Stimulated activated CD8-positive, alpha-beta memory T cell treated with anti-CD3 and anti-CD28 coated beads, Interleukin-2, amount 100 ng/mL, for 1 hour (primary cell): ENCODE data around the gene ALOX15.
"Not testable (repeated sequence)": the region's sequence is repeated elsewhere in the genome, so short reads cannot be mapped to it uniquely, and the experiment has no call there.

ENCODE experiments used
- DNase-seq, 2 donors: peaks; one replicate each; pipeline ENCODE4 v3.0.0-alpha.2; 2020; ENCODE audit warnings: low read depth in 2 of 2

ALOX15 gene, protein sequence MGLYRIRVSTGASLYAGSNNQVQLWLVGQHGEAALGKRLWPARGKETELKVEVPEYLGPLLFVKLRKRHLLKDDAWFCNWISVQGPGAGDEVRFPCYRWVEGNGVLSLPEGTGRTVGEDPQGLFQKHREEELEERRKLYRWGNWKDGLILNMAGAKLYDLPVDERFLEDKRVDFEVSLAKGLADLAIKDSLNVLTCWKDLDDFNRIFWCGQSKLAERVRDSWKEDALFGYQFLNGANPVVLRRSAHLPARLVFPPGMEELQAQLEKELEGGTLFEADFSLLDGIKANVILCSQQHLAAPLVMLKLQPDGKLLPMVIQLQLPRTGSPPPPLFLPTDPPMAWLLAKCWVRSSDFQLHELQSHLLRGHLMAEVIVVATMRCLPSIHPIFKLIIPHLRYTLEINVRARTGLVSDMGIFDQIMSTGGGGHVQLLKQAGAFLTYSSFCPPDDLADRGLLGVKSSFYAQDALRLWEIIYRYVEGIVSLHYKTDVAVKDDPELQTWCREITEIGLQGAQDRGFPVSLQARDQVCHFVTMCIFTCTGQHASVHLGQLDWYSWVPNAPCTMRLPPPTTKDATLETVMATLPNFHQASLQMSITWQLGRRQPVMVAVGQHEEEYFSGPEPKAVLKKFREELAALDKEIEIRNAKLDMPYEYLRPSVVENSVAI

GRCh38 chr17:4641297-4642195, at the start of gene ALOX15:
TSS of gene ALOX15 (minus strand) at chr17:4641678. CDS start at chr17:4641651, 27 bp downstream.
- DNase-seq = no peak

DNA sequence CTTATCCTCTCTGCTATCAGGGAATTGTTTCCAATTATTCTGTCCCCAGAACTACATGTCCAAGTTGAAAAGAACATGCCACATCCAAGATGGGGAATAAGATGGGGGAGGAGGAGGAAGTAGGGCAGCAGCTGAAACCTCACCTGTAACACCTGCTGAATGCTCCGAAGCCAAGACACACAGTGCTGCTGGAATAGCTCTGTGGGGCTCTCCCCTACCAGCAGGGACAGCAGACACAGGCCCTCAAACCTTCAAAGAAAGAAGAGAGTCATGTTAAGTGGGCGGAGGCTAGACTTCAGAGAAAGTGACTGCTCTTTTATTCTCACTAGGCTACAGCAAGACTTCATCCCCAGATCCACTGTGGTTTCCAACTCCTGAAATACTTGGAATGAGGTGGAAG, 49.3 kb upstream of the ALOX15 start:
- no peak for DNase-seq

DNA sequence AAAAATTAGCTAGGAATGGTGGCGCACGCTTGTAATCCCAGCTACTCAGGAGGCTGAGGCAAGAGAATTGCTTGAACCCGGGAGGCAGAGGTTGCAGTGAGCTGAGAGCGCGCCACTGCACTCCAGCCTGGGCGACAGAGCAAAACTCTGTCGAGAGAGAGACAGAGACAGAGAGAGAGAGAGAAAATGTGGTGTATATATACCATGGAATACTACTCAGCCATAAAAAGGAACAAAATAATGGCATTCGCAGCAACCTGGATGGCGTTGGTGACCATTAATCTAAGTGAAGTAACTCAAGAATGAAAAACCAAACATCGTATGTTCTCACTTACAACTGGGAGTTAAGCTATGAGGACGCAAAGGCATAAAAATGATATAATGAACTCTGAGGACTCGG, 48.4 kb upstream of the ALOX15 start:
- not testable (repeated sequence) for DNase-seq

DNA sequence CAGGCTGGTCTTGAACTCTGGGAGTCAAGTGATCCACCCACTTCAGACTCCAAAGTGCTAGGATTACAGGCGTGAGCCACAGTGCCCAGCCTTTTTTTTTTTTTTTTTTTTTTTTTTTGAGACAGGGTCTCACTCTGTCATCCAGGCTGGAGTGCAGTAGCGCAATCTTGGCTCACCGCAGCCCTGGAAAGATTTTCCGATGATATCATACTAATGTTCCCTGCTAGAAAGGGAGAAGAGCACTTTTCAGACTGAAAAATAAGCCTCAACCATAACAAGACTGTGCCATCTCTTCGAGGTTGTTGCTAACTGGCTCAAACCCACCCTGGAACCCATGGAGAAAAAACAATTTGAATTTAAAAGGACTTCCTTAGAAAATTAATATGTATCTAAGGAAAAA, 42.3 kb upstream of the ALOX15 start:
- DNase-seq = not testable (repeated sequence)

DNA sequence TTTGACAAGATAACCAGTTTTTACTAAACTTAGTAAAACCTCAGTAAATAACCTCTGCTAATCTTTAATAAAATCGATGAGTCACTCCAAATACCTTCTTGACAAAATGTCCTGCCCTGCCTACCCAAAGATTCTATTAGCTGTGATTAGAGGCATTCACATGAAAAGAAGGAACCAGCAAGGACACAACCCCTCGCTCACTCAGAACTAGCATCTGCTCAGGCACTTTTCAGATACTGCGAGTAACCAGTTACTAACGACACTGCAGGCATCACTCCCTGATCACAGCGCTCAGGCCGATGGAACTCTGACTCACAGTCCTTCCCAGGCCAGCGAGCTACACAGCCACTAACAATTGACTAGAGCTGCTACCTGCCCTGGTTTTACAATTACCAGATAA, 38.2 kb upstream of the ALOX15 start:
- no peak for DNase-seq

DNA sequence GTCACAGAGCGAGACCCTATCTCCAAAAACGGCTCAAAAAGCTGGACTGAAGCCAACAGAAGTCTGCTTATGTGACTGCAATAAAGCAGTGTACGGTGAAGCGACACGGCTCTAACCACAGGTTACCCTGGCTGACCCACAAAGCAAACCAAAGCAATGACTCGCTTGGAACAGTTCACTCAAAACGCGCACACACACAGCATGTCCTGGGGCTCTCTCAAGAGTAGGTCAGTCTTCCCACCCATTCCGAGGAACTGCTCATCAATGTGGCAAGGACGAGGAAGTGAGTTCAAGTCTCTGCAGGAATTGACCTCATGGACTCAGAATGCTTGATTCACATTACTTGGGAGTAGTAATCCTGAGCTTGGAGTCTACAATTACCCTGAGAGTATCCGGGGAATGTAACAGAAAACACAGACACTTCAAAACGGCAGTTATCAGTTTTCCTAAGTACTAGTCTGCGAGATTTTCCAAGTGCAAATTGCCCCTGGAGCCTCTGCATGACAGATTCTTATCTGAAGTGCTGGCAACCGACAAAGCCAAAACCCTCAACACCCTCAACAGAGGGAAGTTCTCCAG, 37.1 kb upstream of the ALOX15 start:
- DNase-seq = no peak

DNA sequence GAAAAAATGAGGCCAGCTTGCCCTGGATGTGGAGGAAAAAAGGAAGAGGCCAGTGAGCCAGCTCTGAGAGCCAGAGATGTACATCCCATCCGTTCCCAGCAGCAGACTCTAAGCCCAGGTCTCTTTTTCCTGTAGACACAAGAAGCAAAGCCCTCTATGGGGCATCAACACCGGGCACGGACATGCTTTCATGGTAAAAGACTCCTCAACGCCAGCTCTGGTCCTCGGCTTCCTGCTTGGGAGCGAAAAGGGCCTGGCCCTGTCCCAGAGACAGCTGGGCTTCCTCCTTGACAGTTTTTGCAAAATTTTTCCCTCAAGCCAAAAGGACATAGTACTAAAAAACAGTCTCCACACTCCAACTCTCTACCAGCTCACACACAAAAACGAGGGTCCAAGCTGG, 35.3 kb upstream of the ALOX15 start:
- DNase-seq = no peak

DNA sequence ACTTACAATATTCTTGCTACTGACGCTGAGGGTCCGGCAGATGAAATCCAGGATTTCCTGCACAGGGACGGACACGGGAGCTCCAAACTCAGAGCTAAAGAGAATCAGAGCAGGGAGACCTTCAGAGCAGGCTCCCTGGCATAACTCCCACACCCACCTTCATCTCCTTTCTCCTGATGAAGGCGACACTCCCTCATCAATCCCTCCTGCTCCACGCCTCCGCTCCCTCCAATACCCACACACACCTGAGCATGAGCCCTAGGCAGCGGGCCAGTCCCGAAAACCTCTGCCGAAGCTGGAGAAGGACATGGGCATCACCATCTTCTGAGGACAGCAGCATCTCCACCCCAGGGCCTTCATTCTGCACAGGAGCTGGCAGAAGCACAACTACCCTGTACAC, 34.3 kb upstream of the ALOX15 start:
- DNase-seq = no peak

DNA sequence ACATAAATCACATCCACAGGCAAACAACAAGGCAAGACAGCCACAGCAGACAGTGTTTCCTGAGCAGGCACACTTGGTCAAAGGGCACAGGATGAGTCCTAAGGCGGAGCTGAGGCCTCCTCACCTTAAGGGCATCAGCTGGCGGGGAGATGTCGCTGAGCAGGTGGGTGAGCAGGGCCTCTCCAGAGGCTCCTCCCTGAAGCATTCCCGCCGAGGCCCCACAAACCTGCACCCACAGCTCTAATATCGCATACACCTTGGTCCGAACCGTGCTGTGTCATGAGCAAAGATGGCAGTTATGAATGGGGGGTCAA, 33.2 kb upstream of the ALOX15 start:
- DNase-seq = no peak

DNA sequence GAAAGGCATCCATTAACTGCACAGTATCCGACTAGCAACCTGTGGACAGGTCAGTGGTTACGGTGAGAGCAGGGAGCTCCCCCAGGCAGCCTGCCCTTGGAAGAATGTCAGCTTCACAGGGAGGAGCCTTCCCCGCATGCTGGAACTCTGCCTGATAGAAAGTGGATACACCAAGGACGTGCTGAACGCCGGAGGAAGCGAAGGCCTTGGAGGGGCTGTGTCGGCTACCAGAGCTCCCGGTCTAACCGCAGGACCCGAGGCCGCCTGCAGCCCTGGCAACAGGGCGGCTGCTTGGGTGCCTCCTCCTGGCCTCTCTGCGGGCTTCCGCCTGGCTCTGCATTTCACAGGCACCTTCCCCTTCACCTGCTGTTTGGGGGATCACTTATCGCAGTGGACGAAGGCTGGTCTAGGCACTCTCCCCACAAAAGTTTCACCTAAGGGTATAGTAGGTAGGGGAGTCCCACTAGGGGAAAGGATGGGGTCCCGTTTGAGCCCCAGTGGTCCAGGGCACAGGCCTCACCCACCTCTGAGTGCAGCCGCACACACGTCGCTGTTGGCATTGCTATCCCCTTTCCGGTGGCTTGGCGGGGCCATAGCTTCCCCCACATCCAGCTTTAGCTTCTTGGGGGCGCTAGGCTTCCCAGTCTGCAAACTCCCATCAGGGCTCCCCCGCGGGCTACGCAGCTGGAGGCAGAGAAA, 32.7 kb upstream of the ALOX15 start:
- DNase-seq = no peak

- no peak for DNase-seq
Observed at GRCh38 chr17:4673169-4673568, 31.7 kb upstream of the ALOX15 start.

- DNase-seq = no peak
Observed at GRCh38 chr17:4672751-4673150, 31.3 kb upstream of the ALOX15 start.

DNA sequence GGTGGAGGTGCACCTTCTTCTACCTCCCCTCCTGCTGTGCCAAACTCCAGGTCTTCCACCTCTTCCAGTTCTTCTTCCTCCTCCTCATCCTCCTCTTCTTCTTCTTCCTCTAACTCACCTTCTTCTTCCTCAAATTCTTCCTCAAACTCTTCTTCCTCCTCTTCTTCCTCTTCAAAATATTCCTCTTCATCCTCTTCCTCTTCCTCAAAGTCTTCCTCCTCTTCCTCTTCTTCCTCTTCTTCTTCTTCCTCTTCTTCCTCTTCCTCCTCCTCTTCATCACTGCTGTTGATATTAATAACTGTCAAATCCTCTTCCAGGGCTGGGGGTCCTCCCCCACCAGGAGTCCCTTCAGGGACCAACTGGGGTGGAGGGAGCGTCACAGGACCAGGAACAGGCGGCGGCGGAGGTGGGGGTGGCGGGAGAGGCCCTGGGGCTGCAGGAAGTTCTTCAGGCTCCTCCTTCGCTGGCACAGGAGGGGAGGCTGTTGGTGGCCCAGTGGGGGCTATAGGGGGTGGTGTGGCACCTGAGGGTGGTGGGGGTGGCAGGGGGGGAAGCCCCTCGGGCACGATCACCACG, 30.7 kb upstream of the ALOX15 start:
- DNase-seq = no peak

GRCh38 chr17:4667166-4667565, 25.7 kb upstream of the ALOX15 start:
- DNase-seq = no peak

DNA sequence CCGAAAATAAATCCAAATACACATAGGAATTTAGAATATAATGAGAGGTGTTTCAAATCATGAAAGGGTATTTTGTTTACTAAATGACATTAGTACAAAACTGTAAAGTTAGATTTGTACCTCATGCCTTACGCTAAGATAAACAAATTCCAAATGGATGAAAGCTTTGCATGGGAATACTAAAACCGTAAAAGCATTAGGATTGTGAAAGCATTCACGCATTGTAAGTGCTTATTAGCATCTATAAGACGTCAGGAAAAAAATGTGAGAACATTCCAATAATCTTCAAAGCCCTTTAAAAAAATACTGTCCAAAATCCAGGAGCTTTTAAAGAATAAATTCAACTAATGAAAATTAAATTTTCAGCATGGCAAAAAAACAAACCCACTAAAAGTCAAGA, 24.8 kb upstream of the ALOX15 start:
- DNase-seq = no peak

GRCh38 chr17:4665027-4665426, 23.5 kb upstream of the ALOX15 start:
- no peak for DNase-seq

- no peak for DNase-seq
Observed at GRCh38 chr17:4664230-4664629, 22.8 kb upstream of the ALOX15 start.

DNA sequence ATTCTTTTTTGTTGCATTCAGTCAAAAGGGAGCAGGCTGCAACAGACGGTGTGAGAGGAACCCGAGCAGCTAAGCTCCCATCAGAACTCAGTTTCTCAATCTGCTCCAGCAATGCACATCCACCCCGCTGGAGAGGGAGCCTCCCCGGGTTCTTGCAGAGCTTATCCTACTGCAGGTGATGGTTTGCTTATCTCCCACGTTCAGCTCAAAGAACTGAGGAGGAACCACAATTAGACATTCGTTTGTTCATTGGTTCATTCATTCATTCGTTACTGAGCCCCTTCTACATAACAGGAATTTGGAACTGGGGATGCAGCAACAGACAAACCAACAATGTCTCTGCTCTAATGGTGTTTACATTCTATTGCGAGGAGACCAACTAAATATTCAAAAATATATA, 22.2 kb upstream of the ALOX15 start:
- DNase-seq = no peak

- no peak for DNase-seq
Observed at GRCh38 chr17:4658478-4659305, 17.2 kb upstream of the ALOX15 start.

DNA sequence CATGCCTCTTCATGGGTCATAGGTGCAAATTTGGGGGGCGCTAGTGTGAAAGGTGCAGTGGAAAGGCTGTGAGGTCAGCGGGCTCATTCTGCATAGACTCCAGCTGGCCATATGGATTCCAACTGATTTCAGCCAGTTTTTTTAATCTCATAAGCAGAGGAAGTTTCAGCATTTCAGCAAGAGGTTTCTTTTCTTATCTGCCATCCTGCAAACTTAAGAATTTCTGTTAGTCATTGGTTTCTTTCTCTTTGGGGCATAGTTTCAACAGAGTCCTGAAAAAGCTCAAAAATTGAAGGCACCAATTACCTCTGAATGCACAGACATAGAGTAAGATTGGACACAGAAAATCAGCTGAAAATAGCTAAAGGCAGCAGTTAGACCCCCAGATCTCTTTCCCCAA, 16.2 kb upstream of the ALOX15 start:
- no peak for DNase-seq
